Heart right ventricle (tissue), 16 donors: ENCODE results near the gene INTS4. TPM values are rescaled to one million over a fixed set of nuclear protein-coding genes. Genes with fewer than 3 reads are reported as not detected.
"Not testable (repeated sequence)": the region's sequence is repeated elsewhere in the genome, so short reads cannot be mapped to it uniquely, and the experiment has no call there.

ENCODE experiments used
- ATAC-seq, 8 donors: fragments of 200-7000 bp; cut with Tn5 transposase; one replicate each; pipeline ENCODE4 v1.9.1; 2020; ENCODE audit warnings: mild to moderate bottlenecking in 8 of 8, moderate library complexity in 8 of 8, moderate number of reproducible peaks in 1 of 8
- DNase-seq, 2 donors: peaks; one replicate each; pipeline ENCODE4 v3.0.0-alpha.2; 2020
- H3K27ac ChIP-seq, 10 donors: fragments of 200-600 bp; sonication (generic) in 2 of 10; one replicate each; pipeline versions ENCODE4 v1.5.0 to v1.8.0; 2020 to 2022; ENCODE audit warnings: mild to moderate bottlenecking in 3 of 10
- H3K27me3 ChIP-seq, 7 donors: fragments of 200-600 bp; one replicate each; pipeline ENCODE4 v1.8.0; 2021 to 2022; ENCODE audit warnings: mild to moderate bottlenecking in 2 of 7
- H3K36me3 ChIP-seq, 9 donors: fragments of 200-600 bp; sonication (generic) in 1 of 9; one replicate each; pipeline versions ENCODE4 v1.5.0 to v1.8.0; 2020 to 2022; ENCODE audit warnings: mild to moderate bottlenecking in 2 of 9
- H3K4me1 ChIP-seq, 9 donors: fragments of 200-600 bp; sonication (generic) in 1 of 9; one replicate each; pipeline versions ENCODE4 v1.5.0 to v1.8.0; 2020 to 2022; ENCODE audit warnings: mild to moderate bottlenecking in 4 of 9
- H3K4me3 ChIP-seq, 10 donors: fragments of 200-600 bp; sonication (generic) in 2 of 10; one replicate each; pipeline versions ENCODE4 v1.5.0 to v1.8.0; 2020 to 2022; ENCODE audit warnings: mild to moderate bottlenecking in 7 of 10, moderate library complexity in 2 of 10
- H3K9me3 ChIP-seq, 11 donors: fragments of 200-600 bp in 10 of 11; sonication (generic) in 2 of 11; one replicate each; pipeline versions ENCODE4 v1.5.0 to v1.8.0; 2013 to 2022; ENCODE audit warnings: mild to moderate bottlenecking in 2 of 11, control low read depth in 1 of 11, moderate library complexity in 1 of 11
- WGBS, 2 donors: extraction: QIAGEN DNeasy Blood & Tissue Kit; methylation state at CpG; one replicate each; pipeline ENCODE4 v1.1.7; 2013; ENCODE audit warnings: inconsistent platforms in 1 of 2; 5-methylcytosine and 5-hydroxymethylcytosine counted together
- intact Hi-C, 10 donors: fragments of 100-400 bp; cut with DNase I; formaldehyde crosslinking; loops; one replicate each; pipeline versions ENCODE4 v1.11.1 to v1.14.2; 2022
- polyA plus RNA-seq, 2 donors: library from polyadenylated mRNA; stranded (reverse); fragments of 200-250 nt; gene quantifications; one replicate each; pipeline ENCODE4 v1.2.3, GENCODE V29; 2013
- total RNA-seq, 10 donors: library from RNA; stranded (reverse); fragmentation: NEBNext Ultra II Directional in 3 of 10; extraction: Animal tissue kit (Norgen Biotek cat#: 25700) in 3 of 10; gene quantifications; one replicate each; pipeline versions ENCODE4 v1.2.1 to v1.2.4, GENCODE V29; 2021 to 2023
- TF ChIP-seq, protein P1 (sequence below), 9 donors: fragments of 200-600 bp; sonication (generic) in 2 of 9; IDR thresholded peaks; one replicate each; pipeline versions ENCODE4 v1.5.0 to v1.8.0; 2021 to 2022; ENCODE audit warnings: antibody characterized with exemption in 9 of 9, mild to moderate bottlenecking in 5 of 9, moderate library complexity in 1 of 9
- donor health status: Arrhythmogenic right ventricular cardiomyopathy.
- donor health status: ischemic (EF 13 %, LVEDD 7.1; RV severe dilation, severe dysfunction).
- donor health status: healthy with polysubstance abuse.
- donor health status: DM: no; HTN: yes; CAD: no.
- donor health status: DM: no; HTN: no; CAD: no.
- donor health status: ischemic (EF 25% LVEDD 6.9; RV normal size, moderate dysfunction).
- donor health status: ischemic (EF 25% LVEDD 5.7; RV mildly dilated, moderate dysfunction).
- donor health status: healthy.
- donor health status: DM: yes; HTN: yes; CAD: no.
- donor health status: Ischemic cardiomyopathy.
- donor health status: ischemic (EF 35%, LVEDD 5.7; RV mildly dilated, moderate dysfunction).
- donor health status: nonischemic (EF 11% LVEDD 7.7; RV severe dilation, severe dysfunction).
- donor health status: DM: yes; HTN: yes; CAD: no.
- donor health status: PGD.
- donor health status: ischemic (EF 29% LVEDD 5.4; RV normal size, mild dysfunction).
- donor health status: nonischemic (EF 23%, LVEDD 6.1; RV moderate dilation, normal function).

Gene INTS4
- total and polyA plus RNA-seq, 12 donors: 12.2 to 20.2 (median 16.1) TPM

DNA sequence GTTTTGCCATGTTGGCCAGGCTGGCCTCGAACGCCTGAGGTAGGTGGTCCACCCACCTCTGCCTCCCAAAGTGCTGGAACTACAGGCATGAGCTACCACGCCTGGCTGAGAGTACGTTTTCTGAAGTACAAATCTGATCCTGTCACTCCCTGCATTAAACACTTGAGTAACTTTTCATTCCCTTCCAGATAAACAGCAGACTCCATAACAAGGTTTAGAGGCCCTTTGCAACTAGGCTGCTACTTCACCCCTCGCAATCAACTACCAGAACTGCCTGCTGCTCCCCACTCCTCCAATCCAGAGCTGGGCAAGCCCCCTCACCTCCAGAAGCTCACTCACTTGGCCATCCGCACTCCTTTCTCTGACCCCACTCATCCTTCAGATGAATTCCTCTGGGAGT, 27.1 kb upstream of the INTS4 start:
- Histone ChIP-seq H3K4me1 (peaks cover 0 to 12% (median 5%) of the 10 kb centered on the region in 9 donors), H3K4me3 (no peak overlapping the region), H3K36me3 (no peaks in the 10 kb centered on the region), H3K9me3 (no peaks in the 10 kb centered on the region), H3K27ac (no peak overlapping the region), H3K27me3 (peaks cover 0 to 15% (median 6%) of the 10 kb centered on the region in 7 donors)
- no peak for ATAC-seq
- TF ChIP-seq, protein P1, sequence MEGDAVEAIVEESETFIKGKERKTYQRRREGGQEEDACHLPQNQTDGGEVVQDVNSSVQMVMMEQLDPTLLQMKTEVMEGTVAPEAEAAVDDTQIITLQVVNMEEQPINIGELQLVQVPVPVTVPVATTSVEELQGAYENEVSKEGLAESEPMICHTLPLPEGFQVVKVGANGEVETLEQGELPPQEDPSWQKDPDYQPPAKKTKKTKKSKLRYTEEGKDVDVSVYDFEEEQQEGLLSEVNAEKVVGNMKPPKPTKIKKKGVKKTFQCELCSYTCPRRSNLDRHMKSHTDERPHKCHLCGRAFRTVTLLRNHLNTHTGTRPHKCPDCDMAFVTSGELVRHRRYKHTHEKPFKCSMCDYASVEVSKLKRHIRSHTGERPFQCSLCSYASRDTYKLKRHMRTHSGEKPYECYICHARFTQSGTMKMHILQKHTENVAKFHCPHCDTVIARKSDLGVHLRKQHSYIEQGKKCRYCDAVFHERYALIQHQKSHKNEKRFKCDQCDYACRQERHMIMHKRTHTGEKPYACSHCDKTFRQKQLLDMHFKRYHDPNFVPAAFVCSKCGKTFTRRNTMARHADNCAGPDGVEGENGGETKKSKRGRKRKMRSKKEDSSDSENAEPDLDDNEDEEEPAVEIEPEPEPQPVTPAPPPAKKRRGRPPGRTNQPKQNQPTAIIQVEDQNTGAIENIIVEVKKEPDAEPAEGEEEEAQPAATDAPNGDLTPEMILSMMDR (IDR thresholded peaks at IDR 0.05): no peak
- DNase-seq: no peak
- intact Hi-C loops: no loop called here
- 90 to 93% methylated on average over 6 of the region's 6 CpGs for whole genome bisulfite sequencing, 2 donors

DNA sequence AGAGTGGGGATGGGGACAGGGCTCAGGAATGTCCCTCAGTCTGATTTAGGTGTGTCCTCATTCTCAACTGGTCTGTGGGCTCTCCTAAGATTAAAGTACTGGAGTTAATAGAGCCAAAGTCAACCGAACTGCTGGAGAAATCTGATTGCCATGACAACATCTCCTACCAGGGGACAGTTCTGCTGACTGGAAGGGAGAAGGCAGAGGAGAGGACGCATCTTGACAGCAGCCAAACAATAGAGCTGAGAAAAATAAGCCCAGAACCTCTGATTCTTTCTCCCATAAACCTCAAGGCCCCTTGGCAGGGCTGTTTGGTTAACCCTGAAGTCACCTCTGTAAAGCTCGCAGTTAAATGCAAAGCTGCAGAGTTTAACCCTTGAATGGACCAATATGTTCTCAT, 25.8 kb upstream of the INTS4 start:
- no peak for DNase-seq
- Histone ChIP-seq H3K36me3 (no peaks in the 10 kb centered on the region), H3K27me3 (peaks cover 0 to 15% (median 6%) of the 10 kb centered on the region in 7 donors), H3K4me3 (no peak overlapping the region), H3K9me3 (no peaks in the 10 kb centered on the region), H3K27ac (no peak overlapping the region), H3K4me1 (peaks cover 0 to 12% (median 5%) of the 10 kb centered on the region in 9 donors)
- TF ChIP-seq, protein P1 (IDR thresholded peaks at IDR 0.05): no peak
- ATAC-seq: no peak
- 30 to 42% methylated on average over 3 of the region's 3 CpGs for WGBS, 2 donors
- intact Hi-C loops: no loop called here

DNA sequence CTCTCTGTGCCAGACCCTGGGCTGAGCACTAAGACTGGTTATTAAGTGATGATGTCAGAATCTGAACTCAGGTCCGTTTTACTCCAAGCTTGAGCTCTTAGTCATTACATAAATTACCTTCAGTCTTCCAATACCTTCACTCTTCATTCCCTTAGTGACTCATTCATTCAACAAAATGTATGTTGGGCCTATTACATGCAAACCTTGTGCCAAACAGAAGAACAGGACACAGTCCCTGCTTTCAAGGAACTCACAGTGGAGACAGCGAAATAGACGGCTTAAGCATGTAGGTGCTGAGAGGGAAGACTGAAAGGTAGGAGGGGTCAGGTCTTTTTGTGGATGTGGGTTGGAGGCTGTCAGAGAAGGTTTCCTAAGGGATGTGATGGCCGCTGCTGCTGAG, 25.3 kb upstream of the INTS4 start:
- Histone ChIP-seq H3K27me3 (peaks cover 0 to 15% (median 6%) of the 10 kb centered on the region in 7 donors), H3K36me3 (no peaks in the 10 kb centered on the region), H3K4me3 (no peak overlapping the region), H3K27ac (no peak overlapping the region), H3K9me3 (no peaks in the 10 kb centered on the region), H3K4me1 (peaks cover 0 to 12% (median 5%) of the 10 kb centered on the region in 9 donors)
- intact Hi-C loops: no loop called here
- 62 to 69% methylated on average over 4 of the region's 4 CpGs for WGBS, 2 donors
- TF ChIP-seq, protein P1 (IDR thresholded peaks at IDR 0.05): no peak
- ATAC-seq (no peak), DNase-seq (no peak)

DNA sequence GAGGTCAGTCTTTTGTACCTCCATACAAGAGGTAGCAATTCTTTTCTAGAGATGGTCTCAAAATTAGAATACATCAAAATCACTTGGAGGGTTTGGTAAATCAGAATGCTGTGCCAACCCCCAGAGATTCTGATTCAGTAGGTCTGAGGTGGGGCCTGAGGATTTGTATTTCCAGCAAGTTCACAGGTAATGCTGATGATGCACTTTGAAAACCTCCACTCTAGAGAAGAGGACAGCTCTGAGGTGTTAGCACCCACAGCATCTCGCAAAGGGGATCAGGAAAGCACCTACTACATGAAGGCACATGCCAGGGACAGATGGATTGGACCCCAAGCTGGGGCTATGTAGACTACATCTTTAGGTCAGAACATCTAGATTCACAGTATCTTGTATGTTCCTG, 21.4 kb upstream of the INTS4 start:
- DNase-seq (no peak), ATAC-seq (no peak)
- no peak overlapping the region for H3K4me3 ChIP-seq
- no peaks in the 10 kb centered on the region for H3K36me3 ChIP-seq
- no peaks in the 10 kb centered on the region for H3K9me3 ChIP-seq
- intact Hi-C loops: no loop called here
- H3K27me3 ChIP-seq: no peaks in the 10 kb centered on the region
- H3K4me1 ChIP-seq: no peaks in the 10 kb centered on the region
- WGBS, 2 donors: 96 to 100% methylated on average over 1 of the region's 1 CpG
- TF ChIP-seq, protein P1 (IDR thresholded peaks at IDR 0.05): no peak
- H3K27ac ChIP-seq: no peak overlapping the region

DNA sequence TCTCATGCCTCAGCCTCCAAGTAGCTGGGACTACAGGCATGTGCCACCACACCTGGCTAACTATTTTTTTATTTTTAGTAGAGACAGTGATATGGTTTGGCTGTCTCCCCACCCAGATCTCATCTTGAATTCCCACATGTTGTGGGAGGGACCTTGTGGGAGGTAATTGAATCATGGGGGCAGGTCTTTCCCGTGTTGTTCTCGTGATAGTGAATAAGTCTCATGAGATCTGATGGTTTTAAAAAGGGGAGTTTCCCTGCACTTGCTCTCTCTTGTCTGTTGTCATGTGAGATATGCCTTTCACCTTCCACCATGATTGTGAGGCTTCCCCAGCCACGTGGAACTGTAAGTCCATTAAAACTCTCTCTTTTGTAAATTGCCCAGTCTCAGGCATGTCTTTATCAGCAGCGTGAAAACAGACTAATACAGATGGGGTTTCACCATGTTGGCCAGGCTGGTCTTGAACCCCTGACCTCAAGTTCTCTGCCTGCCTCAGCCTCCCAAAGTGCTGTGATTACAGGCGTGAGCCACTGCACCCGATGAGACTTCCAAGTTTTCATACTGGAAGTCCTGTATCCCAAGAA, 20.6 kb upstream of the INTS4 start:
- H3K4me1 ChIP-seq, H3K4me3 ChIP-seq, H3K27me3 ChIP-seq, DNase-seq, ATAC-seq, H3K27ac ChIP-seq, H3K36me3 ChIP-seq, H3K9me3 ChIP-seq, intact Hi-C loops: not testable (repeated sequence)
- WGBS, 2 donors: 74 to 82% methylated on average over 6 of the region's 6 CpGs
